H1 (cell line): ENCODE results near the gene ADAMTS14. TPM values are rescaled to one million over a fixed set of nuclear protein-coding genes. Genes with fewer than 3 reads are reported as not detected.

Source experiments
- CTCF ChIA-PET: fragments of 300-600 bp; sonication (Branson Sonifier 250); formaldehyde crosslinking; loops from one replicate; lab custom pipeline; 2021; ENCODE audit not compliant: partially characterized antibody; lab: Charles Lee
- POLR2A ChIA-PET: fragments of 300-600 bp; sonication (Branson Sonifier 250); formaldehyde crosslinking; loops from one replicate; lab custom pipeline; 2021; ENCODE audit warnings: inconsistent platforms; ENCODE audit not compliant: partially characterized antibody; lab: Charles Lee
- DNase-seq, 2 experiments: peaks; one replicate each; pipeline versions ENCODE4 v3.0.0 to v3.0.0-alpha.2; 2010 to 2022; ENCODE audit warnings: low spot score in 2 of 2, low read depth in 1 of 2, mixed read lengths in 1 of 2
- FAIRE-seq: peaks from 2 replicates; lab custom pipeline; 2011; peaks lifted over from hg19 to GRCh38; lab: Jason Lieb, UNC
- H2AFZ ChIP-seq: 2 replicates; pipeline ENCODE4 v1.8.1; 2012; ENCODE audit warnings: low read length, inconsistent platforms
- H2AK5ac ChIP-seq: 2 replicates; pipeline ENCODE4 v1.6.1; 2013; ENCODE audit warnings: low read depth, low read length
- H2BK120ac ChIP-seq: replicated peaks from 2 replicates; pipeline ENCODE3; 2013; ENCODE audit warnings: low read depth, low read length, inconsistent platforms
- H2BK12ac ChIP-seq: 2 replicates; pipeline ENCODE4 v1.6.1; 2013; ENCODE audit warnings: low read depth, low read length
- H2BK15ac ChIP-seq: 2 replicates; pipeline ENCODE4 v1.6.1; 2013; ENCODE audit warnings: low read length
- H2BK20ac ChIP-seq: 2 replicates; pipeline ENCODE4 v1.6.1; 2013; ENCODE audit warnings: low read length
- H2BK5ac ChIP-seq: 2 replicates; pipeline ENCODE4 v1.6.1; 2013; ENCODE audit warnings: low read depth, low read length
- H3K14ac ChIP-seq: 2 replicates; pipeline ENCODE4 v1.6.1; 2013; ENCODE audit warnings: inconsistent platforms; ENCODE audit not compliant: insufficient read length
- H3K18ac ChIP-seq: 2 replicates; pipeline ENCODE4 v1.6.1; 2013; ENCODE audit warnings: low read length; ENCODE audit errors: extremely low read depth
- H3K23ac ChIP-seq: 2 replicates; pipeline ENCODE4 v1.6.1; 2013; ENCODE audit warnings: inconsistent platforms; ENCODE audit not compliant: insufficient read length
- H3K23me2 ChIP-seq: 2 replicates; pipeline ENCODE4 v1.6.1; 2013; ENCODE audit warnings: low read depth, low read length
- H3K27ac ChIP-seq: 2 replicates; pipeline ENCODE4 v1.6.1; 2011; ENCODE audit warnings: low read depth, low read length, inconsistent platforms
- H3K27me3 ChIP-seq, 4 experiments: replicated peaks in 1 of 4; 1 replicate in 1 of 4; 2 replicates in 3 of 4; pipeline versions ENCODE4 v1.6.1 to v1.8.1; 2011 to 2013; ENCODE audit warnings: low read length in 3 of 4, mild to moderate bottlenecking in 3 of 4, inconsistent platforms in 2 of 4, mixed read lengths in 2 of 4, moderate library complexity in 1 of 4; ENCODE audit not compliant: control insufficient read depth in 3 of 4, insufficient read depth in 3 of 4; ENCODE audit errors: extremely low read depth in 1 of 4
- H3K36me3 ChIP-seq, 4 experiments: 2 replicates each; pipeline versions ENCODE4 v1.6.1 to v1.8.1; 2011 to 2013; ENCODE audit warnings: mild to moderate bottlenecking in 4 of 4, low read length in 3 of 4, moderate library complexity in 2 of 4, control low read depth in 1 of 4, inconsistent platforms in 1 of 4; ENCODE audit not compliant: insufficient read depth in 4 of 4, control insufficient read depth in 2 of 4
- H3K4ac ChIP-seq: replicated peaks from 2 replicates; pipeline ENCODE3; 2013; ENCODE audit warnings: low read length, low read depth, mixed read lengths, inconsistent platforms; ENCODE audit not compliant: insufficient read length
- H3K4me1 ChIP-seq, 4 experiments: replicated peaks in 1 of 4; 1 replicate in 1 of 4; 2 replicates in 3 of 4; pipeline versions ENCODE4 v1.6.1 to v1.8.1; 2011 to 2013; ENCODE audit warnings: low read length in 3 of 4, inconsistent platforms in 2 of 4, mixed read lengths in 1 of 4; ENCODE audit not compliant: insufficient read depth in 4 of 4, control insufficient read depth in 3 of 4
- H3K4me2 ChIP-seq, 2 experiments: 2 replicates each; pipeline versions ENCODE4 v1.6.1 to v1.8.1; 2011 to 2013; ENCODE audit warnings: low read depth in 2 of 2, low read length in 2 of 2, control low read depth in 1 of 2, inconsistent platforms in 1 of 2, mild to moderate bottlenecking in 1 of 2; ENCODE audit not compliant: insufficient read depth in 1 of 2
- H3K4me3 ChIP-seq, 4 experiments: fragments of 200-600, 300-600 bp in 1 of 4; sonication (generic), shearing (Covaris generic), sonication (Bioruptor Twin) in 1 of 4; 2 replicates each; pipeline versions ENCODE4 v1.5.1 to v1.8.1; 2011 to 2016; ENCODE audit warnings: low read length in 4 of 4, low read depth in 3 of 4, control low read depth in 2 of 4, inconsistent platforms in 2 of 4, mild to moderate bottlenecking in 2 of 4, mixed read lengths in 1 of 4, moderate library complexity in 1 of 4; ENCODE audit not compliant: insufficient read depth in 2 of 4; ENCODE audit errors: extremely low read depth in 1 of 4
- H3K56ac ChIP-seq: replicated peaks from 2 replicates; pipeline ENCODE3; 2013; ENCODE audit warnings: low read depth, mild to moderate bottlenecking, mixed read lengths, low read length, inconsistent platforms; ENCODE audit not compliant: insufficient read length
- H3K79me1 ChIP-seq: 2 replicates; pipeline ENCODE4 v1.6.1; 2013; ENCODE audit warnings: low read depth, low read length, control low read depth
- H3K79me2 ChIP-seq, 2 experiments: 2 replicates each; pipeline versions ENCODE4 v1.6.1 to v1.8.1; 2012 to 2013; ENCODE audit warnings: low read length in 2 of 2, mild to moderate bottlenecking in 2 of 2, inconsistent platforms in 1 of 2; ENCODE audit not compliant: insufficient read depth in 2 of 2, control insufficient read depth in 1 of 2
- H3K9ac ChIP-seq, 4 experiments: replicated peaks in 1 of 4; 1 replicate in 1 of 4; 2 replicates in 3 of 4; pipeline versions ENCODE4 v1.6.1 to v1.8.1; 2011 to 2013; ENCODE audit warnings: low read depth in 3 of 4, low read length in 3 of 4, control low read depth in 2 of 4, mild to moderate bottlenecking in 2 of 4, moderate library complexity in 2 of 4, inconsistent platforms in 1 of 4; ENCODE audit errors: extremely low read depth in 1 of 4
- H3K9me3 ChIP-seq, 2 experiments: 2 replicates each; pipeline versions ENCODE4 v1.6.1 to v1.8.1; 2012 to 2013; ENCODE audit warnings: mild to moderate bottlenecking in 2 of 2, moderate library complexity in 2 of 2, control low read depth in 1 of 2, inconsistent platforms in 1 of 2, low read depth in 1 of 2, low read length in 1 of 2, mixed read lengths in 1 of 2; ENCODE audit not compliant: insufficient read depth in 2 of 2
- H4K20me1 ChIP-seq, 2 experiments: replicated peaks in 1 of 2; 2 replicates each; pipeline versions ENCODE3 to v1.8.1; 2011 to 2013; ENCODE audit warnings: inconsistent platforms in 2 of 2, low read length in 2 of 2, mild to moderate bottlenecking in 1 of 2; ENCODE audit not compliant: insufficient read depth in 2 of 2, control insufficient read depth in 1 of 2
- H4K5ac ChIP-seq: 2 replicates; pipeline ENCODE4 v1.6.1; 2013; ENCODE audit warnings: low read length, low read depth, mixed read lengths, inconsistent platforms; ENCODE audit not compliant: insufficient read length
- H4K8ac ChIP-seq: 2 replicates; pipeline ENCODE4 v1.8.0; 2013; ENCODE audit warnings: mild to moderate bottlenecking, moderate library complexity, low read length, inconsistent platforms; ENCODE audit not compliant: insufficient read depth; ENCODE audit errors: extremely low read depth
- H4K91ac ChIP-seq: replicated peaks from 2 replicates; pipeline ENCODE3; 2013; ENCODE audit warnings: low read length, mixed read lengths, inconsistent platforms; ENCODE audit not compliant: insufficient read length
- ASH2L ChIP-seq: fragments of 200-600, 300-600 bp; sonication (generic); IDR thresholded peaks from one replicate; pipeline ENCODE4 v1.7.1; 2017; ENCODE audit warnings: low read length
- BACH1 ChIP-seq: IDR thresholded peaks from 2 replicates; pipeline ENCODE4 v1.6.1; 2012; ENCODE audit warnings: low read length, improper control_type of control experiment
- EZH2 ChIP-seq: fragments of 200-600 bp; sonication (generic); IDR thresholded peaks from 2 replicates; pipeline ENCODE4 v1.7.1; 2012; ENCODE audit warnings: low read depth, mild to moderate bottlenecking, moderate library complexity, low read length, inconsistent platforms; ENCODE audit not compliant: severe bottlenecking
- KDM1A ChIP-seq: fragments of 200-600, 300-600 bp; sonication (generic); IDR thresholded peaks from 2 replicates; pipeline ENCODE4 v1.7.1; 2016; ENCODE audit warnings: mild to moderate bottlenecking, low read length, borderline replicate concordance
- NANOG ChIP-seq: IDR thresholded peaks from 2 replicates; pipeline ENCODE4 v1.6.1; 2011; ENCODE audit warnings: low read length, low read depth, mild to moderate bottlenecking, inconsistent platforms; ENCODE audit not compliant: insufficient read depth, poor library complexity, severe bottlenecking
- RBBP5 ChIP-seq: IDR thresholded peaks from 2 replicates; pipeline ENCODE4 v1.7.1; 2012; ENCODE audit warnings: low read depth, mild to moderate bottlenecking, inconsistent platforms, low read length, moderate library complexity, borderline replicate concordance
- SAP30 ChIP-seq: fragments of 300-600 bp; sonication (generic); IDR thresholded peaks from 2 replicates; pipeline ENCODE4 v1.7.1; 2012; ENCODE audit warnings: low read length, moderate library complexity, mild to moderate bottlenecking, inconsistent platforms; ENCODE audit not compliant: insufficient read depth, insufficient replicate concordance
- SP2 ChIP-seq: IDR thresholded peaks from 2 replicates; pipeline ENCODE4 v1.6.1; 2012; ENCODE audit warnings: mild to moderate bottlenecking, low read length, inconsistent platforms
- TAF7 ChIP-seq: optimal IDR thresholded peaks from 2 replicates; pipeline ENCODE3; 2011; ENCODE audit warnings: low read depth, mild to moderate bottlenecking, inconsistent platforms, low read length, moderate library complexity, borderline replicate concordance
- WGBS, 2 experiments: shearing (Covaris generic) in 1 of 2; methylation state at CpG; one replicate each; pipeline versions ENCODE4 v1.1.6 to v1.1.7; 2013 to 2015; ENCODE audit warnings: low lambda C conversion rate in 2 of 2, mixed read lengths in 2 of 2, inconsistent platforms in 1 of 2, low coverage in 1 of 2, missing lambda C conversion rate in 1 of 2; ENCODE audit not compliant: insufficient replicate concordance in 2 of 2, insufficient coverage in 1 of 2, insufficient read length in 1 of 2; ENCODE audit errors: extremely low coverage in 1 of 2, missing lambda C conversion rate in 1 of 2; 5-methylcytosine and 5-hydroxymethylcytosine counted together
- polyA plus RNA-seq, 7 experiments: library from polyadenylated mRNA; depleted of rRNA in 3 of 7; stranded (reverse) in 5 of 7; unstranded in 2 of 7; fragments of >200 nt in 5 of 7; fragments of 200-250 nt in 2 of 7; gene quantifications; 1 replicate in 5 of 7; 2 replicates in 1 of 7; 4 replicates in 1 of 7; pipeline versions ENCODE4 v1.2.1 to v1.2.3, GENCODE V29; 2011 to 2013; ENCODE audit warnings: missing spikeins in 2 of 7, mixed read lengths in 2 of 7
- total RNA-seq: library from RNA; stranded (reverse); fragmentation: NEBNext Ultra II Directional; extraction: Animal tissue kit (Norgen Biotek cat#: 25700); gene quantifications from 2 replicates; pipeline ENCODE4 v1.2.1, GENCODE V29; 2021
- TF ChIP-seq, protein P1 (sequence below): IDR thresholded peaks from 2 replicates; pipeline ENCODE4 v1.6.1; 2011; ENCODE audit warnings: low read depth, mild to moderate bottlenecking, low read length; ENCODE audit not compliant: insufficient read depth
- TF ChIP-seq, protein P2 (sequence below): IDR thresholded peaks from 2 replicates; pipeline ENCODE4 v1.6.1; 2012; ENCODE audit warnings: low read length, inconsistent platforms

Gene ADAMTS14
- total and polyA plus RNA-seq, 2 of the 8 experiments (the other 6 are each of a cell fraction or from before 2014, with no cell fraction given), result 2.0 to 2.3 TPM

DNA sequence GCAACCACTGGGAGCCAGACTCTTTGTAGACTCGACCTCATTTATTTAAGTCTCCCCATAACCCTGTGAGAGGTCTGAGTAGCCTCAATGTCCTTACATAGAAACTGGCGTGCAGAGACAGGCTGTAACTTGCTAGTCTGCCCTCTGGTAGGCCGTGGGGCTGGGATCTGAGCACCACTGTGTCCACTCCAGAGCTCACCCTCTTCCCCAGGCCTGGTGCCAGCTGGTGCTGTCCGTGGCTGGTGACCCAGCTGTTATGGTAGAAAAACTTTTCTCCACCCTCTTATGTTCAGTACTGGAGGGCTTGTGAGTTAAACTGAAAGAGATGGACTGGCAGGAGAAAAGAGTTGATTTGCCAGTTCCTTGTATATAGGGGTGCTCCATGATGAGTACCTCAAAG is 41.9 kb downstream of the ADAMTS14 start:
- ChIA-PET CTCF (interaction anchor here (0.5 to 1.6 kb wide), 4 partner anchors 18 to 205 kb away, joined by 3 to 4 read pairs (median 4); no protein-coding TSS in a partner anchor), POLR2A (no interaction called here)
- no peak overlapping the region for H3K18ac ChIP-seq
- H3K9me3 ChIP-seq, result no peaks in the 10 kb centered on the region
- H4K91ac ChIP-seq, result no peak overlapping the region
- H2AK5ac ChIP-seq, result no peak overlapping the region
- no peak overlapping the region for H3K23ac ChIP-seq
- no peak overlapping the region for H3K9ac ChIP-seq
- no peaks in the 10 kb centered on the region for H3K79me1 ChIP-seq
- no peak overlapping the region for H4K8ac ChIP-seq
- no peak overlapping the region for H3K4ac ChIP-seq
- no peak for FAIRE-seq
- DNase-seq, result no peak
- peaks cover 0 to 3% (median under 1%) of the 10 kb centered on the region in 4 experiments; a peak in 4 of 7 replicates for H3K4me1 ChIP-seq
- H3K79me2 ChIP-seq, result no peaks in the 10 kb centered on the region
- no peaks in the 10 kb centered on the region for H3K27me3 ChIP-seq
- H2BK120ac ChIP-seq, result no peak overlapping the region
- H3K27ac ChIP-seq, result no peak overlapping the region
- no peak overlapping the region for H4K5ac ChIP-seq
- H3K56ac ChIP-seq, result no peak overlapping the region
- no peak overlapping the region for H2AFZ ChIP-seq
- H3K36me3 ChIP-seq, result no peaks in the 10 kb centered on the region
- no peak overlapping the region for H3K4me2 ChIP-seq
- H2BK5ac ChIP-seq, result no peak overlapping the region
- H2BK15ac ChIP-seq, result no peak overlapping the region
- H3K23me2 ChIP-seq, result no peaks in the 10 kb centered on the region
- no peak overlapping the region for H2BK20ac ChIP-seq
- H2BK12ac ChIP-seq, result no peak overlapping the region
- no peaks in the 10 kb centered on the region for H4K20me1 ChIP-seq
- WGBS, 2 experiments, result 89% methylated on average over 4 of the region's 4 CpGs; no CpG with 5 or more reads in 1 of the 2 experiments
- no peak overlapping the region for H3K4me3 ChIP-seq
- no peak overlapping the region for H3K14ac ChIP-seq
- TF ChIP-seq ASH2L (no peak), RBBP5 (no peak), EZH2 (no peak), SP2 (no peak), TAF7 (no peak), NANOG (no peak), SAP30 (no peak), BACH1 (no peak), KDM1A (no peak)
- TF ChIP-seq, protein P1, sequence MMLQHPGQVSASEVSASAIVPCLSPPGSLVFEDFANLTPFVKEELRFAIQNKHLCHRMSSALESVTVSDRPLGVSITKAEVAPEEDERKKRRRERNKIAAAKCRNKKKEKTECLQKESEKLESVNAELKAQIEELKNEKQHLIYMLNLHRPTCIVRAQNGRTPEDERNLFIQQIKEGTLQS, result no peak
- TF ChIP-seq, protein P2, sequence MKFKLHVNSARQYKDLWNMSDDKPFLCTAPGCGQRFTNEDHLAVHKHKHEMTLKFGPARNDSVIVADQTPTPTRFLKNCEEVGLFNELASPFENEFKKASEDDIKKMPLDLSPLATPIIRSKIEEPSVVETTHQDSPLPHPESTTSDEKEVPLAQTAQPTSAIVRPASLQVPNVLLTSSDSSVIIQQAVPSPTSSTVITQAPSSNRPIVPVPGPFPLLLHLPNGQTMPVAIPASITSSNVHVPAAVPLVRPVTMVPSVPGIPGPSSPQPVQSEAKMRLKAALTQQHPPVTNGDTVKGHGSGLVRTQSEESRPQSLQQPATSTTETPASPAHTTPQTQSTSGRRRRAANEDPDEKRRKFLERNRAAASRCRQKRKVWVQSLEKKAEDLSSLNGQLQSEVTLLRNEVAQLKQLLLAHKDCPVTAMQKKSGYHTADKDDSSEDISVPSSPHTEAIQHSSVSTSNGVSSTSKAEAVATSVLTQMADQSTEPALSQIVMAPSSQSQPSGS, result no peak
